Astrocyte (in vitro differentiated cells and primary cell): ENCODE measurements around the gene PITPNM3. TPM values are rescaled to one million over a fixed set of nuclear protein-coding genes. Genes with fewer than 3 reads are reported as not detected.

Experiments used
- DNase-seq: peaks from one replicate; pipeline ENCODE4 v3.0.0-alpha.2; 2010; ENCODE audit warnings: low read depth
- FAIRE-seq: peaks from 2 replicates; lab custom pipeline; 2011; peaks lifted over from hg19 to GRCh38; lab: Jason Lieb, UNC
- H2AFZ ChIP-seq: 2 replicates; pipeline ENCODE4 v1.6.0; 2012; ENCODE audit warnings: low read depth, low read length, inconsistent platforms
- H3K27ac ChIP-seq: 2 replicates; pipeline ENCODE4 v1.5.1; 2011; ENCODE audit warnings: low read depth, low read length, inconsistent platforms
- H3K27me3 ChIP-seq: 2 replicates; pipeline ENCODE4 v1.6.0; 2011; ENCODE audit warnings: low read length, inconsistent platforms; ENCODE audit not compliant: insufficient read depth
- H3K36me3 ChIP-seq: 2 replicates; pipeline ENCODE4 v1.5.1; 2011; ENCODE audit warnings: low read length, inconsistent platforms; ENCODE audit not compliant: insufficient read depth
- H3K4me1 ChIP-seq: 2 replicates; pipeline ENCODE4 v1.5.1; 2011; ENCODE audit warnings: low read length, inconsistent platforms; ENCODE audit not compliant: insufficient read depth
- H3K4me2 ChIP-seq: 2 replicates; pipeline ENCODE4 v1.6.0; 2012; ENCODE audit warnings: low read length, inconsistent platforms
- H3K4me3 ChIP-seq: 2 replicates; pipeline ENCODE4 v1.5.1; 2011; ENCODE audit warnings: low read depth, mild to moderate bottlenecking, low read length, inconsistent platforms; ENCODE audit not compliant: insufficient read depth
- H3K79me2 ChIP-seq: 2 replicates; pipeline ENCODE4 v1.6.0; 2012; ENCODE audit warnings: mild to moderate bottlenecking, low read length, inconsistent platforms; ENCODE audit not compliant: insufficient read depth
- H3K9ac ChIP-seq: 2 replicates; pipeline ENCODE4 v1.6.0; 2012; ENCODE audit warnings: mild to moderate bottlenecking, low read length, inconsistent platforms
- H3K9me3 ChIP-seq: 2 replicates; pipeline ENCODE4 v1.5.1; 2012; ENCODE audit warnings: low read depth, mild to moderate bottlenecking, low read length, inconsistent platforms; ENCODE audit not compliant: insufficient read depth
- H4K20me1 ChIP-seq: 2 replicates; pipeline ENCODE4 v1.6.0; 2012; ENCODE audit warnings: low read length, inconsistent platforms; ENCODE audit not compliant: insufficient read depth
- H3K27ac Mint-ChIP-seq: one replicate; pipeline ENCODE4 v1.8.0; 2021; ENCODE audit warnings: mild to moderate bottlenecking, mixed read lengths; ENCODE audit not compliant: unreplicated experiment
- H3K27me3 Mint-ChIP-seq: one replicate; pipeline ENCODE4 v1.8.0; 2021; ENCODE audit warnings: low read depth, mixed read lengths; ENCODE audit not compliant: unreplicated experiment
- H3K36me3 Mint-ChIP-seq: one replicate; pipeline ENCODE4 v1.8.0; 2021; ENCODE audit warnings: low read depth, mixed read lengths; ENCODE audit not compliant: unreplicated experiment
- H3K4me1 Mint-ChIP-seq: one replicate; pipeline ENCODE4 v1.8.0; 2021; ENCODE audit warnings: low read depth, mixed read lengths; ENCODE audit not compliant: unreplicated experiment
- H3K4me3 Mint-ChIP-seq: one replicate; pipeline ENCODE4 v1.8.0; 2021; ENCODE audit warnings: mild to moderate bottlenecking, moderate library complexity, mixed read lengths; ENCODE audit not compliant: unreplicated experiment
- H3K9me3 Mint-ChIP-seq: one replicate; pipeline ENCODE4 v1.8.0; 2021; ENCODE audit warnings: mild to moderate bottlenecking, mixed read lengths; ENCODE audit not compliant: unreplicated experiment
- CTCF ChIP-seq: IDR thresholded peaks from 2 replicates; pipeline ENCODE4 v1.5.1; 2011; ENCODE audit warnings: low read depth, mild to moderate bottlenecking, inconsistent platforms, low read length, moderate library complexity; ENCODE audit not compliant: insufficient read depth
- EZH2 ChIP-seq: IDR thresholded peaks from 2 replicates; pipeline ENCODE4 v1.6.1; 2012; ENCODE audit warnings: mild to moderate bottlenecking, low read length, inconsistent platforms; ENCODE audit not compliant: insufficient read depth
- total RNA-seq: library from RNA; stranded (reverse); gene quantifications from 2 replicates; pipeline ENCODE4 v1.2.1, GENCODE V29; 2021

Gene PITPNM3
- total RNA-seq, 1 donor from 2014 or later, result 1.3 TPM

- no peaks in the 10 kb centered on the region for H3K27me3 Mint-ChIP-seq
- no peak overlapping the region for H2AFZ ChIP-seq
- DNase-seq (no peak), FAIRE-seq (no peak)
- no peak overlapping the region for H3K4me3 Mint-ChIP-seq
- TF ChIP-seq EZH2 (no peak), CTCF (no peak)
- peaks cover 52% of the 10 kb centered on the region for H3K36me3 ChIP-seq
- H3K79me2 ChIP-seq, result no peaks in the 10 kb centered on the region
- no peak overlapping the region for H3K9ac ChIP-seq
- H3K4me1 ChIP-seq, result no peaks in the 10 kb centered on the region
- peaks cover 18% of the 10 kb centered on the region for H3K36me3 Mint-ChIP-seq
- no peaks in the 10 kb centered on the region for H3K9me3 ChIP-seq
- no peaks in the 10 kb centered on the region for H3K9me3 Mint-ChIP-seq
- H3K27me3 ChIP-seq, result no peaks in the 10 kb centered on the region
- H3K27ac ChIP-seq, result no peak overlapping the region
- peaks cover 14% of the 10 kb centered on the region for H4K20me1 ChIP-seq
- no peak overlapping the region for H3K4me2 ChIP-seq
- H3K27ac Mint-ChIP-seq, result no peak overlapping the region
- H3K4me1 Mint-ChIP-seq, result no peaks in the 10 kb centered on the region
- H3K4me3 ChIP-seq, result no peak overlapping the region
Observed at GRCh38 chr17:6597727-6598126, 41.4 kb upstream of the PITPNM3 start.

GRCh38 chr17:6596941-6597340 is 40.6 kb upstream of the PITPNM3 start:
- Mint-ChIP-seq H3K4me3 (no peak overlapping the region), H3K4me1 (peaks cover 6% of the 10 kb centered on the region), H3K9me3 (no peaks in the 10 kb centered on the region), H3K27me3 (no peaks in the 10 kb centered on the region), H3K27ac (peak overlapping the region; percentile 56), H3K36me3 (peaks cover 18% of the 10 kb centered on the region)
- Histone ChIP-seq H3K4me3 (no peak overlapping the region), H3K79me2 (no peaks in the 10 kb centered on the region), H4K20me1 (peaks cover 12% of the 10 kb centered on the region), H3K4me1 (peaks cover 4% of the 10 kb centered on the region), H3K9ac (no peak overlapping the region), H3K9me3 (no peaks in the 10 kb centered on the region), H3K36me3 (peaks cover 47% of the 10 kb centered on the region), H3K4me2 (no peak overlapping the region), H3K27ac (no peak overlapping the region), H3K27me3 (no peaks in the 10 kb centered on the region), H2AFZ (no peak overlapping the region)
- no peak for FAIRE-seq
- TF ChIP-seq CTCF (no peak), EZH2 (no peak)
- no peak for DNase-seq

- H3K27ac ChIP-seq, result no peak overlapping the region
- H3K36me3 ChIP-seq, result peaks cover 47% of the 10 kb centered on the region
- peaks cover 18% of the 10 kb centered on the region for H3K36me3 Mint-ChIP-seq
Observed at GRCh38 chr17:6596511-6596910, 40.2 kb upstream of the PITPNM3 start.

More at GRCh38 chr17:6596511-6596910, 40.2 kb upstream of the PITPNM3 start:
- H3K4me1 ChIP-seq, result peaks cover 8% of the 10 kb centered on the region
- TF ChIP-seq CTCF, result no peak
- no peak for TF ChIP-seq EZH2
- Mint-ChIP-seq H3K27me3 (no peaks in the 10 kb centered on the region), H3K9me3 (no peaks in the 10 kb centered on the region), H3K4me1 (peaks cover 10% of the 10 kb centered on the region), H3K27ac (no peak overlapping the region), H3K4me3 (no peak overlapping the region)
- no peak overlapping the region for H2AFZ ChIP-seq
- H3K4me2 ChIP-seq, result no peak overlapping the region
- H4K20me1 ChIP-seq, result peaks cover 16% of the 10 kb centered on the region
- no peaks in the 10 kb centered on the region for H3K27me3 ChIP-seq
- no peak overlapping the region for H3K9ac ChIP-seq
- no peaks in the 10 kb centered on the region for H3K9me3 ChIP-seq
- no peak overlapping the region for H3K4me3 ChIP-seq
- no peaks in the 10 kb centered on the region for H3K79me2 ChIP-seq
- FAIRE-seq (no peak), DNase-seq (no peak)
